WTC11 (cell line): ENCODE data around the gene PROB1. TPM values are rescaled to one million over a fixed set of nuclear protein-coding genes. Genes with fewer than 3 reads are reported as not detected.
A peak's percentile ranks its signal among the peaks of the same experiment; 100 is the strongest.

Experiments
- ATAC-seq: fragments of 200-7000 bp; cut with Tn5 transposase; 2 replicates; pipeline ENCODE4 v1.10.0; 2021; ENCODE audit warnings: mild to moderate bottlenecking, moderate library complexity
- CTCF ChIA-PET: fragments of 300-600 bp; sonication (Branson Sonifier 250); formaldehyde crosslinking; loops from one replicate; lab custom pipeline; 2021; ENCODE audit warnings: antibody characterized with exemption; lab: Charles Lee
- POLR2A ChIA-PET: fragments of 350-600 bp; sonication (Branson Sonifier 250); formaldehyde crosslinking; loops from one replicate; lab custom pipeline; 2021; ENCODE audit warnings: antibody characterized with exemption; lab: Charles Lee
- DNase-seq: peaks from one replicate; pipeline ENCODE4 v3.0.0; 2021; ENCODE audit warnings: low spot score
- H3K27ac Mint-ChIP-seq: 2 replicates; pipeline ENCODE4 v1.8.0; 2021; ENCODE audit warnings: mixed read lengths
- H3K27me3 Mint-ChIP-seq: 2 replicates; pipeline ENCODE4 v1.8.0; 2021; ENCODE audit warnings: low read depth, mild to moderate bottlenecking, moderate library complexity, mixed read lengths
- H3K36me3 Mint-ChIP-seq: 2 replicates; pipeline ENCODE4 v1.8.0; 2021; ENCODE audit warnings: mixed read lengths
- H3K4me1 Mint-ChIP-seq: 2 replicates; pipeline ENCODE4 v1.8.0; 2022; ENCODE audit warnings: mixed read lengths
- H3K4me3 Mint-ChIP-seq: 2 replicates; pipeline ENCODE4 v1.8.0; 2021; ENCODE audit warnings: mild to moderate bottlenecking, moderate library complexity, mixed read lengths
- H3K9me3 Mint-ChIP-seq: 2 replicates; pipeline ENCODE4 v1.8.0; 2021; ENCODE audit warnings: mixed read lengths
- CREB1 ChIP-seq: sonication (generic); formaldehyde crosslinking; IDR thresholded peaks from 2 replicates; pipeline ENCODE4 v1.8.0; 2023; ENCODE audit warnings: mild to moderate bottlenecking, missing genetic modification reagents
- CTCF ChIP-seq: fragments of 200-600 bp; IDR thresholded peaks from 2 replicates; pipeline ENCODE4 v1.8.0; 2022; ENCODE audit warnings: antibody characterized with exemption
- ETV6 ChIP-seq: sonication (generic); formaldehyde crosslinking; IDR thresholded peaks from 2 replicates; pipeline ENCODE4 v1.8.1; 2022; ENCODE audit warnings: mild to moderate bottlenecking, missing genetic modification reagents
- MXD4 ChIP-seq: fragments of 250-450 bp; sonication (Bioruptor Pico); IDR thresholded peaks from 2 replicates; pipeline ENCODE4 v1.8.0; 2021; ENCODE audit warnings: mild to moderate bottlenecking, moderate library complexity, borderline replicate concordance
- NFE2L1 ChIP-seq: sonication (generic); formaldehyde crosslinking; IDR thresholded peaks from 2 replicates; pipeline ENCODE4 v1.8.1; 2023; ENCODE audit warnings: missing genetic modification reagents
- OVOL2 ChIP-seq: fragments of 250-450 bp; sonication (Bioruptor Pico); IDR thresholded peaks from 2 replicates; pipeline ENCODE4 v1.9.0; 2021; ENCODE audit warnings: mild to moderate bottlenecking, borderline replicate concordance
- SP1 ChIP-seq: sonication (generic); formaldehyde crosslinking; conservative IDR thresholded peaks from 2 replicates; pipeline ENCODE4 v1.8.1; 2022; ENCODE audit warnings: missing genetic modification reagents
- TEAD1 ChIP-seq: sonication (generic); formaldehyde crosslinking; IDR thresholded peaks from 2 replicates; pipeline ENCODE4 v1.8.0; 2022; ENCODE audit warnings: mild to moderate bottlenecking, missing genetic modification reagents
- TP53 ChIP-seq: sonication (generic); formaldehyde crosslinking; IDR thresholded peaks from 2 replicates; pipeline ENCODE4 v1.8.1; 2023; ENCODE audit warnings: mild to moderate bottlenecking, missing genetic modification reagents
- ZNF121 ChIP-seq: sonication (generic); formaldehyde crosslinking; IDR thresholded peaks from 2 replicates; pipeline ENCODE4 v1.8.0; 2023; ENCODE audit warnings: missing genetic modification reagents
- ZNF138 ChIP-seq: sonication (generic); formaldehyde crosslinking; conservative IDR thresholded peaks from 2 replicates; pipeline ENCODE4 v1.8.1; 2022; ENCODE audit warnings: mild to moderate bottlenecking, moderate library complexity, missing genetic modification reagents
- ZNF396 ChIP-seq: fragments of 250-450 bp; sonication (Bioruptor Pico); IDR thresholded peaks from 2 replicates; pipeline ENCODE4 v1.8.0; 2021; ENCODE audit warnings: mild to moderate bottlenecking, moderate library complexity, borderline replicate concordance
- ZNF416 ChIP-seq: fragments of 250-450 bp; sonication (Bioruptor Pico); IDR thresholded peaks from 2 replicates; pipeline ENCODE4 v1.9.0; 2021; ENCODE audit warnings: mild to moderate bottlenecking, inconsistent platforms
- total RNA-seq: library from RNA; stranded (reverse); gene quantifications from 3 replicates; pipeline ENCODE4 v1.2.3, GENCODE V29; 2021
- TF ChIP-seq, protein P1 (sequence below): sonication (generic); formaldehyde crosslinking; IDR thresholded peaks from 2 replicates; pipeline ENCODE4 v1.8.1; 2023; ENCODE audit warnings: mild to moderate bottlenecking, missing genetic modification reagents
- TF ChIP-seq, protein P2 (sequence below): fragments of 250-450 bp; sonication (Bioruptor Pico); IDR thresholded peaks from 2 replicates; pipeline ENCODE4 v1.9.0; 2021; ENCODE audit warnings: moderate library complexity, mild to moderate bottlenecking, inconsistent platforms, borderline replicate concordance
- TF ChIP-seq, protein P3 (sequence below): sonication (generic); formaldehyde crosslinking; IDR thresholded peaks from 2 replicates; pipeline ENCODE4 v1.8.0; 2022; ENCODE audit warnings: mild to moderate bottlenecking, missing genetic modification reagents
- TF ChIP-seq, protein P4 (sequence below): sonication (generic); formaldehyde crosslinking; IDR thresholded peaks from 2 replicates; pipeline ENCODE4 v1.8.0; 2023; ENCODE audit warnings: missing genetic modification reagents, mild to moderate bottlenecking, borderline replicate concordance
- TF ChIP-seq, protein P5 (sequence below): sonication (generic); formaldehyde crosslinking; IDR thresholded peaks from 2 replicates; pipeline ENCODE4 v1.8.1; 2022; ENCODE audit warnings: mild to moderate bottlenecking, missing genetic modification reagents, moderate library complexity, borderline replicate concordance

Gene PROB1
- total RNA-seq, 1 experiment from 2014 or later = 2.5 TPM

- TF ChIP-seq ZNF416 (CRISPR knock-in tag) (no peak), ZNF121 (no peak), TEAD1 (no peak)
Measured at GRCh38 chr5:139426203-139426885, 31.4 kb upstream of the PROB1 start (continued).

DNA sequence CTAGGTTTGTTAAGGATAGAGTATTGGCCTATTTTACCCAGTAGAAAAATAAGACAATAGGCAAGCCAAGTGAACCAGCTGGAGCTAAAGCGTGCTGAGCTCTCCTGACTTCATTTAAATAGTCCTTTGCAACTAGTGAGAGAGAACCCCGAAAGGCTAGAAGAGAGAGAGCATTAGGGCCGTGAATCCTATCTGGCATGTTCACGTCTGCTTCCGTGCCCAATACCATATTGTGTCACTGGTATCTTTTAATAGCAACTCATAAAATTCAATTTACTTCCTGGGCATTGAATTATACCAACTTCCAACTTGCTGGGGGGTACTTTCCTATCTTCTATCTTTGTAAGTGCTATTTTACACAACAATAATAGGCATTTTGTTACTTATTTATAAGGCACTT, 30.6 kb upstream of the PROB1 start:
- no peaks in the 10 kb centered on the region for H3K27me3 Mint-ChIP-seq
- no peaks in the 10 kb centered on the region for H3K9me3 Mint-ChIP-seq
- no peak for ATAC-seq

GRCh38 chr5:139422307-139422893, 27.5 kb upstream of the PROB1 start:
- Mint-ChIP-seq H3K27me3 (no peaks in the 10 kb centered on the region; the same call in 1 of the 2 replicates), H3K4me3 (no peak overlapping the region), H3K27ac (peak overlapping the region; percentile 60; the same call in 1 of the 2 replicates), H3K36me3 (peaks cover 34% of the 10 kb centered on the region), H3K9me3 (no peaks in the 10 kb centered on the region), H3K4me1 (peaks cover 9% of the 10 kb centered on the region)
- ATAC-seq = peak; percentile 89
- CTCF ChIA-PET = interaction anchor here (0.5 to 9.6 kb wide), 39 partner anchors 11 to 365 kb away, joined by 3 to 208 read pairs (median 5); partner anchors contain the start of genes DNAJC18, SMIM33, SPATA24 and UBE2D2
- no peak for DNase-seq
- POLR2A ChIA-PET = interaction anchor here (0.6 kb wide), 2 partner anchors 91 to 118 kb away, joined by 3 read pairs; no protein-coding TSS in a partner anchor
- TF ChIP-seq ZNF396 (CRISPR knock-in tag) = no peak
- no peak for TF ChIP-seq ETV6 (CRISPR knock-in tag)
- TF ChIP-seq, protein P1, sequence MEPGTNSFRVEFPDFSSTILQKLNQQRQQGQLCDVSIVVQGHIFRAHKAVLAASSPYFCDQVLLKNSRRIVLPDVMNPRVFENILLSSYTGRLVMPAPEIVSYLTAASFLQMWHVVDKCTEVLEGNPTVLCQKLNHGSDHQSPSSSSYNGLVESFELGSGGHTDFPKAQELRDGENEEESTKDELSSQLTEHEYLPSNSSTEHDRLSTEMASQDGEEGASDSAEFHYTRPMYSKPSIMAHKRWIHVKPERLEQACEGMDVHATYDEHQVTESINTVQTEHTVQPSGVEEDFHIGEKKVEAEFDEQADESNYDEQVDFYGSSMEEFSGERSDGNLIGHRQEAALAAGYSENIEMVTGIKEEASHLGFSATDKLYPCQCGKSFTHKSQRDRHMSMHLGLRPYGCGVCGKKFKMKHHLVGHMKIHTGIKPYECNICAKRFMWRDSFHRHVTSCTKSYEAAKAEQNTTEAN = no peak
- no peak for TF ChIP-seq TP53 (CRISPR knock-in tag)
- no peak for TF ChIP-seq NFE2L1 (CRISPR knock-in tag)
- TF ChIP-seq, protein P2, sequence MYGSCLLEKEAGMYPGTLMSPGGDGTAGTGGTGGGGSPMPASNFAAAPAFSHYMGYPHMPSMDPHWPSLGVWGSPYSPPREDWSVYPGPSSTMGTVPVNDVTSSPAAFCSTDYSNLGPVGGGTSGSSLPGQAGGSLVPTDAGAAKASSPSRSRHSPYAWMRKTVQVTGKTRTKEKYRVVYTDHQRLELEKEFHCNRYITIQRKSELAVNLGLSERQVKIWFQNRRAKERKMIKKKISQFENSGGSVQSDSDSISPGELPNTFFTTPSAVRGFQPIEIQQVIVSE = no peak
- TF ChIP-seq MXD4 (CRISPR knock-in tag) = no peak
- TF ChIP-seq, protein P3, sequence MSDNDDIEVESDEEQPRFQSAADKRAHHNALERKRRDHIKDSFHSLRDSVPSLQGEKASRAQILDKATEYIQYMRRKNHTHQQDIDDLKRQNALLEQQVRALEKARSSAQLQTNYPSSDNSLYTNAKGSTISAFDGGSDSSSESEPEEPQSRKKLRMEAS (CRISPR knock-in tag) = no peak
- TF ChIP-seq OVOL2 (CRISPR knock-in tag) = no peak
- no peak for TF ChIP-seq ZNF416 (CRISPR knock-in tag)
- TF ChIP-seq CREB1 = no peak
- TF ChIP-seq, protein P4, sequence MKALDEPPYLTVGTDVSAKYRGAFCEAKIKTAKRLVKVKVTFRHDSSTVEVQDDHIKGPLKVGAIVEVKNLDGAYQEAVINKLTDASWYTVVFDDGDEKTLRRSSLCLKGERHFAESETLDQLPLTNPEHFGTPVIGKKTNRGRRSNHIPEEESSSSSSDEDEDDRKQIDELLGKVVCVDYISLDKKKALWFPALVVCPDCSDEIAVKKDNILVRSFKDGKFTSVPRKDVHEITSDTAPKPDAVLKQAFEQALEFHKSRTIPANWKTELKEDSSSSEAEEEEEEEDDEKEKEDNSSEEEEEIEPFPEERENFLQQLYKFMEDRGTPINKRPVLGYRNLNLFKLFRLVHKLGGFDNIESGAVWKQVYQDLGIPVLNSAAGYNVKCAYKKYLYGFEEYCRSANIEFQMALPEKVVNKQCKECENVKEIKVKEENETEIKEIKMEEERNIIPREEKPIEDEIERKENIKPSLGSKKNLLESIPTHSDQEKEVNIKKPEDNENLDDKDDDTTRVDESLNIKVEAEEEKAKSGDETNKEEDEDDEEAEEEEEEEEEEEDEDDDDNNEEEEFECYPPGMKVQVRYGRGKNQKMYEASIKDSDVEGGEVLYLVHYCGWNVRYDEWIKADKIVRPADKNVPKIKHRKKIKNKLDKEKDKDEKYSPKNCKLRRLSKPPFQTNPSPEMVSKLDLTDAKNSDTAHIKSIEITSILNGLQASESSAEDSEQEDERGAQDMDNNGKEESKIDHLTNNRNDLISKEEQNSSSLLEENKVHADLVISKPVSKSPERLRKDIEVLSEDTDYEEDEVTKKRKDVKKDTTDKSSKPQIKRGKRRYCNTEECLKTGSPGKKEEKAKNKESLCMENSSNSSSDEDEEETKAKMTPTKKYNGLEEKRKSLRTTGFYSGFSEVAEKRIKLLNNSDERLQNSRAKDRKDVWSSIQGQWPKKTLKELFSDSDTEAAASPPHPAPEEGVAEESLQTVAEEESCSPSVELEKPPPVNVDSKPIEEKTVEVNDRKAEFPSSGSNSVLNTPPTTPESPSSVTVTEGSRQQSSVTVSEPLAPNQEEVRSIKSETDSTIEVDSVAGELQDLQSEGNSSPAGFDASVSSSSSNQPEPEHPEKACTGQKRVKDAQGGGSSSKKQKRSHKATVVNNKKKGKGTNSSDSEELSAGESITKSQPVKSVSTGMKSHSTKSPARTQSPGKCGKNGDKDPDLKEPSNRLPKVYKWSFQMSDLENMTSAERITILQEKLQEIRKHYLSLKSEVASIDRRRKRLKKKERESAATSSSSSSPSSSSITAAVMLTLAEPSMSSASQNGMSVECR (CRISPR knock-in tag) = no peak
- TF ChIP-seq, protein P5, sequence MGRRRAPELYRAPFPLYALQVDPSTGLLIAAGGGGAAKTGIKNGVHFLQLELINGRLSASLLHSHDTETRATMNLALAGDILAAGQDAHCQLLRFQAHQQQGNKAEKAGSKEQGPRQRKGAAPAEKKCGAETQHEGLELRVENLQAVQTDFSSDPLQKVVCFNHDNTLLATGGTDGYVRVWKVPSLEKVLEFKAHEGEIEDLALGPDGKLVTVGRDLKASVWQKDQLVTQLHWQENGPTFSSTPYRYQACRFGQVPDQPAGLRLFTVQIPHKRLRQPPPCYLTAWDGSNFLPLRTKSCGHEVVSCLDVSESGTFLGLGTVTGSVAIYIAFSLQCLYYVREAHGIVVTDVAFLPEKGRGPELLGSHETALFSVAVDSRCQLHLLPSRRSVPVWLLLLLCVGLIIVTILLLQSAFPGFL (CRISPR knock-in tag) = no peak
- no peak for TF ChIP-seq CTCF

More for the DNA sequence above, 30.6 kb upstream of the PROB1 start:
- H3K36me3 Mint-ChIP-seq = peaks cover 31% of the 10 kb centered on the region
- ChIA-PET POLR2A (no interaction called here), CTCF (interaction anchor here (0.8 to 9.6 kb wide), 2 partner anchors 11 to 90 kb away, joined by 3 to 208 read pairs; no protein-coding TSS in a partner anchor)
- no peak overlapping the region for H3K4me3 Mint-ChIP-seq
- DNase-seq = no peak
- no peak overlapping the region for H3K27ac Mint-ChIP-seq
- H3K4me1 Mint-ChIP-seq = no peaks in the 10 kb centered on the region
- no peak for TF ChIP-seq ZNF138 (CRISPR knock-in tag)
- TF ChIP-seq SP1 (CRISPR knock-in tag) = no peak
